ENCODE results near the gene NR1H2.

GRCh38 chr19:50406829-50407228 is 30.6 kb downstream of the NR1H2 start:
- TF ChIP-seq CTCF (IDR thresholded peaks at IDR 0.05) (no peak), POLR2A (IDR thresholded peaks at IDR 0.05) (no peak)
